Vagina (tissue), 2 donors: ENCODE data around the gene VPS37C.

Experiments
- CTCF ChIP-seq, 3 experiments: fragments of 450-650 bp in 2 of 3; fragments of 200-600 bp in 1 of 3; sonication (generic) in 1 of 3; IDR thresholded peaks; one replicate each; pipeline ENCODE4 v1.5.1; 2017 to 2019; ENCODE audit warnings: antibody characterized with exemption in 3 of 3, mild to moderate bottlenecking in 2 of 3, moderate library complexity in 2 of 3
- POLR2A ChIP-seq, 2 donors: fragments of 450-650 bp; IDR thresholded peaks; one replicate each; pipeline ENCODE4 v1.6.1; 2017; ENCODE audit warnings: antibody characterized with exemption in 2 of 2, mild to moderate bottlenecking in 2 of 2, moderate library complexity in 2 of 2

- no peak for TF ChIP-seq CTCF (IDR thresholded peaks at IDR 0.05)
- TF ChIP-seq POLR2A (IDR thresholded peaks at IDR 0.05) = no peak
Measured at GRCh38 chr11:61108847-61109585, 52.2 kb downstream of the VPS37C start.
